ENCODE data around the gene DNAL4.

DNAL4 gene

DNA sequence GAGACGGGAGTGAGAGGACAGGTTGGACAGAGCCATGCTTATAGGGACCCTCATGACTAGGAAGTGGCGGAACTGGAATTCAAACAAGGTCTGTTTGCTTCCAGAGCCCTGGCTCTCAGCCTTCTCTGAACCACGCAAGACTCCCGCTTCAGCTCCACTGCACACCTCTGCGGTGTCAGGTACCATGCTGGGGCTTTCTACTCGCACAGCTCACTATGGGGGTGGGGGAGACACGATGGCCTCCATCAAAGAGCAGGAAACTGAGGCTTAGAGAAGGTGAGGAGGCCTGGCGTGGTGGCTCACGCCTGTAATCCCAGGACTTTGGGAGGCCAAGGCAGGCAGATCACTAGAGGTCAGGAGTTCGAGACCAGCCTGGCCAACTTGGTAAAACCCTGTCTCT is 52.4 kb downstream of the DNAL4 start:
- no peak for DNase-seq (ENCODE audit: low spot score)
- TF ChIP-seq CTCF (IDR thresholded peaks at IDR 0.05), result no peak
- Histone ChIP-seq H3K4me3 (no peak overlapping the region), H3K27ac (no peak overlapping the region)

GRCh38 chr22:38741166-38741565 is 52.8 kb downstream of the DNAL4 start:
- H3K27ac ChIP-seq, result no peak overlapping the region
- no peak for DNase-seq (ENCODE audit: low spot score)
- H3K4me3 ChIP-seq, result no peak overlapping the region
- no peak for TF ChIP-seq CTCF (IDR thresholded peaks at IDR 0.05)

GRCh38 chr22:38740754-38741153 is 53.2 kb downstream of the DNAL4 start:
- TF ChIP-seq CTCF (IDR thresholded peaks at IDR 0.05), result no peak
- H3K27ac ChIP-seq, result no peak overlapping the region
- no peak overlapping the region for H3K4me3 ChIP-seq
- DNase-seq (ENCODE audit: low spot score), result no peak

- H3K27ac ChIP-seq, result no peak overlapping the region
- no peak overlapping the region for H3K4me3 ChIP-seq
- no peak for DNase-seq (ENCODE audit: low spot score)
- no peak for TF ChIP-seq CTCF (IDR thresholded peaks at IDR 0.05)
These were observed 53.7 kb downstream of the DNAL4 start for GRCh38 chr22:38740116-38740723.

DNA sequence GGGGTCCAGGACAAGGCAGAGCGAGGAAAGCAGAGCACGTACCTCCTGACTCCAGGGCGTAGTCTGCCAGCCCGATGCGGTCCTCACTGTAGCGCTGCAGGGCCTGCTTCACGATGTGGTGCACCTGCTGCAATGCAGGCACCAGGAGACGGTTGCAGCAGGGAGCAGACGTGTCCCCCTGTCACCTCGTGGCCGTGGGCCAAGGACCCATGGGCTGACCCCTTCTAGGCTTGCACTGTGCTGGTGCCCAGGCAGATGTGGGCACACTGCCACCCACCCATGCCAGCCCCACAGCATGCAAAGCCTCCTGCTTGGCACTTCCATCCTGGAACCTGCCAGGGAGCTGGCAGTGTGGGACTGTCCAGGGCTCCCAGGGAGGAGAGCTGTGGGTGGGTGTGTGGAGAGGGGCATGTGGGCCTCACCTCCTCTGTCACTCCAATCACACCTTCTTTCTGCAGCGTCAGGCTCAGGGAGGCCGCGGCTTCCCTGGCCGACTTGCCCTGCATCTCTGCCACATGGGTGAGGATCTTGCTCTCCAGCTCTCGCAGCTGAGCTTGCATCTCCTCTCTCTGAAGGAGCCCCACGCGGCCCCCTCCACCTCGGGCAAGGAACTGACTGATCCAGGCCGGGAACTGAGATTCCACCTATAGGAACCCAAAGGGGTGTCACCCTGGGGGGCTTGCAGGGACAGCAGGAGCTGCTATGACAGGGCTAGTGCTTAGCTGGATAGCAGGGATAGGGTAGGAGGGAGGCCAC is 54.5 kb downstream of the DNAL4 start:
- Histone ChIP-seq H3K27ac (peak overlapping the region in 1 of 2 donors; percentile 15), H3K4me3 (no peak overlapping the region)
- TF ChIP-seq CTCF (IDR thresholded peaks at IDR 0.05), result no peak
- no peak for DNase-seq (ENCODE audit: low spot score)

DNA sequence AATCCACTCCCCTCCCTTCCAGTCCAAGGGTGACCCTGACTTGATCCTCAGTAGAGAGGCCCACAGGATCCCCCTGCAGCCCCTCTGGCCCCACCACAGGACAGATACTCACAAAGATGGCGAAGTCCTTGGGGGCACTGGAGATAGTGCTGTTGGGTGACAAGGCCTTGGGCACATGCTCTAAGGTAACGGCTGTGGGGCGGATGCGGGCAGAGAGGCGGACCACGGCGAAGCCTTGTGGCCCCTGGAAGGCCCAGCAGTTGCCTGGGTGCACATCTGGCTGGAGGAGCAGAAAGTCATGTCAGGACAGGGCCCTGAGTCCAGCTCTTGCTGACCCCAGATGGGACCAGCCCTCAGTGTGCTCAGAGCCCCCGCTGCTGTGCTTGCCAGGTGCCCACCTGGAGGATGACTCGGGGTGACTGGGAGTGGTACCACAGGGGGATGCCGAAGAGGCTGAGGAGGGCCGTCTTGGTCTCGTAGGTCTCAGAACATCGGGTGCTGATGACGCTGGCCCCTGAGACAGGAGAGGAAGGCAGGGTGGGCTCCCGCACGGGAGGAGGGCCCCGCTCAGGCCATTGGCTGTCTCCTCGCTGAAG is 55.4 kb downstream of the DNAL4 start:
- no peak for TF ChIP-seq CTCF (IDR thresholded peaks at IDR 0.05)
- no peak for DNase-seq (ENCODE audit: low spot score)
- Histone ChIP-seq H3K27ac (peak overlapping the region in 1 of 2 donors; percentile 15), H3K4me3 (no peak overlapping the region)
